ENCODE data around the gene ENDOD1.
A peak's percentile ranks its signal among the peaks of the same experiment; 100 is the strongest.
"Not testable (repeated sequence)": the region's sequence is repeated elsewhere in the genome, so short reads cannot be mapped to it uniquely, and the experiment has no call there.

The ENDOD1 gene, protein sequence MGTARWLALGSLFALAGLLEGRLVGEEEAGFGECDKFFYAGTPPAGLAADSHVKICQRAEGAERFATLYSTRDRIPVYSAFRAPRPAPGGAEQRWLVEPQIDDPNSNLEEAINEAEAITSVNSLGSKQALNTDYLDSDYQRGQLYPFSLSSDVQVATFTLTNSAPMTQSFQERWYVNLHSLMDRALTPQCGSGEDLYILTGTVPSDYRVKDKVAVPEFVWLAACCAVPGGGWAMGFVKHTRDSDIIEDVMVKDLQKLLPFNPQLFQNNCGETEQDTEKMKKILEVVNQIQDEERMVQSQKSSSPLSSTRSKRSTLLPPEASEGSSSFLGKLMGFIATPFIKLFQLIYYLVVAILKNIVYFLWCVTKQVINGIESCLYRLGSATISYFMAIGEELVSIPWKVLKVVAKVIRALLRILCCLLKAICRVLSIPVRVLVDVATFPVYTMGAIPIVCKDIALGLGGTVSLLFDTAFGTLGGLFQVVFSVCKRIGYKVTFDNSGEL

DNA sequence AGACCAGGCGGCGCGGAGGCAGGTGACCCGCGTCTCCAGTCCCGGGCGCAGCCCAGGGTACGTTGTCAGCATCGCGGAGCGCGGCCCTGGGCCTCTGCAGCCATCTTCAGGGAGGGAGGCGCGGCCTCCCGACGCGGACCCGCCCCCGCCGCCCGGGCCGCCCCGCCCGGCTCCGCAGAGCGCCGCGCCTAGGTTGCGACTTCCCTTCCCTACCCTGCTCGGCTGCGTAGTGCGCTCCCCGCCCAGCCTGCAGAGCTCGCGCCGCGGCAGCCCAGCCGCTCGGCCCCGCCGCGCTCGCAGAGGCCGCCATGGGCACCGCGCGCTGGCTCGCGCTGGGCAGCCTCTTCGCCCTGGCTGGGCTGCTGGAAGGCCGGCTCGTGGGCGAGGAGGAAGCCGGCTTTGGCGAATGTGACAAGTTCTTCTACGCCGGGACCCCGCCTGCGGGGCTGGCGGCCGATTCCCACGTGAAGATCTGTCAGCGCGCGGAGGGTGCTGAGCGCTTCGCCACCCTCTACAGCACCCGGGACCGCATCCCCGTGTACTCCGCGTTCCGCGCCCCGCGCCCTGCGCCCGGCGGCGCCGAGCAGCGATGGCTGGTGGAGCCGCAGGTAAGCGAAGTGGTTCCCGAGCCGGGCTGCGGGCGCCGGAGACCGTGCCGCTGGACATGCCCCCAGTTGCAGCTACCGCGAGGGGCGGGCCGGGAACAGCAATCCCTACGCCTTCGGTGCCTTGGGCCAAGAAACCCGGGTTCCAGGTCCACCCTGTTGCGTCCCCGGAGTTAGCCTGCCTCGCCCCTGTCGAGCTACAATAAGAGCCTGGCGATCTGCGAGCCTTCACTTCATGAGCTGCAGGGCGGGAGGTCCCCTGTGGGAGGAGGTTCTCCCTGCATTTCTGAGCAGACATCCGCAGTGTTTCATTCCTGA lies at the start of gene ENDOD1:
ENDOD1 (plus strand) TSS at position 227 of the 923 bp plus-strand sequence; CDS start at position 309, 82 bp downstream.
- peak; percentile 52 for DNase-seq

DNA sequence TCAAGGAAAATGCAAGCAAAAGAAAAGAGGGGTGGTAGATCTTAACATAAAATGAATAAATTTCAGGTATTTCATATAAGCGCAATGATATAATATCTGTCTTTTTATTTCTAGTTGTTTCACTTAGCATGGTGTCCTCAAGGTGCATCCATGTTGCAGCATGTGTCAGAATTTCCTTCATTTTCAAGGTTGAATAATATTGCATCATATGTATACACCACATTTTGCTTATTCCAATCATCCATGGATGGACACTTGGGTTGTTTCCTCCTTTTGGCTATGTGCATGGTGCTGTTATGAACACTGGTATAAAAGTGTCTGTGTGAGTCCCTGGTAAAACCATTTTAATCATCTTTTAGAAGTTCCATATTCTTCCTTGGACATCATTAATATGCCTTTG lies 47.4 kb upstream of the ENDOD1 start:
- no peak for DNase-seq

DNA sequence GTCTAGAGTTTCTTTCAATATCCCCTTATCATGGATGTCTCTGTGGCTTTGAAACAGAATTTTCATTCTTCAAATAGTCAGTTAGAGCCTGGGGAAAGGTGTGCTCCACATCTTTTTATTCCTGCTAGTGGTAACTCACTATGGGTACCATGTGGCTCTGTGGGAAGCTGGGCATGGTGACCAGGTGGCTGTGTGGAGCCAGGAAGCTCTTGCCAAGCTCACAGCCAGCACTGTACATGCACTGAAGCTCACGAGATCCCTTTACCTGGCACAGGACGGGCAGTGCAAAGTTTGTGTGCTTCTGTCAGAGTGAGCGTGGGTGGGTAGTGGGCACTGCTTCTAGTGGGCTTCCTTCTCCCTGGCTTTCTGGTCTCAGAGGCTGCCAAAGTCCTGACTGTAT lies 46.7 kb upstream of the ENDOD1 start:
- DNase-seq = no peak

DNA sequence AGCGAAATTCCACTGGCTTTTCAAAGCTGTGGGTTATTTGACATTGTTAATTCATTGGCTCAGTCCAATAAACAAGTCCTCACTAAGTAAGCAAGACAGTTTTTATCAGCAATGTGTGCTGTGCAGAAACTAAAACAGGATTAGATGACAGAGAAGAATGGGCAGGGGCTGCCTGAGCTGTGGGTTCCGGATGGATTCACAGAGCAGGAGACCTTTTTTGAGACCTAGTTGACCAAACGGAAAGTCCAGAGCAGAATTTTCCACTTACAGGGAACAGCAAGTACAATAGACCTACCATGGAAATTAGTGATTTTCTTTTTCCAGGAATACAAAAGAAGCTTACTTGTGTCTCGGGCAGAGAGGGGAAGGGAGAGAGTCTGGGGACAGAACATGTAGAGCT lies 45.6 kb upstream of the ENDOD1 start:
- no peak for DNase-seq

GRCh38 chr11:95045812-95046211 lies 43.8 kb upstream of the ENDOD1 start:
- DNase-seq = no peak

GRCh38 chr11:95049122-95049521 lies 40.5 kb upstream of the ENDOD1 start, which contains the start of gene KDM4F:
TSS of gene KDM4F (plus strand) at chr11:95049422.
- DNase-seq = not testable (repeated sequence)

DNA sequence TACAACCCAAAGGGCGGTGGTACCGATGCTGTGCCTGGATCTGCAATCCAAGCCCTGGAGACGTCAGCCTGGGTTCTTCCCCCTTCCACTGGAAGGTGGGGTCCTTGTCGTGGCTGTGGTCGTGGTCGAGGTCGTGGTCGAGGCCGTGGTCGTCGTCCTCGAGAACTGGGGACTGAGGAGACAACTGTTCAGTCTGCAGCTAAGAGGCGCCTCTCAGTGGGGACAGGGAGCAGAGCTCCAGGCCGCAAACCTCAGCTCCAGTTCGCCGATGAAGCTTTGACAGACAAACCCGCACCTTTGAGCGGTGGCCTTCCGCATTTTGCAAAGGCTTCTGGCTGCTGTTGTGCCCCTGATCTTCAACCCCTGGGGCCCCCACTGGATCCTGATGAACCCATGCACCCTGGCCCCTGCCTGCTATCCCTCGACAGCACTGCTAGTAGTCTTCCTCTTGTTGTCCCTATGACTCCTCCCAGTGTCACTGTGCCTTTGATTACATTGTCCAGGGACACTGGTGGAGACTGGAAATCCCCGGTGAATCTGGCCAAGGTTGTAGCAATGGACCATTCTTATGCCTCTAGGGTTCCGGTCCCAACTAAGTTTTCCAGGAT lies 38.9 kb upstream of the ENDOD1 start:
- no peak for DNase-seq

GRCh38 chr11:95054356-95054755 lies 35.3 kb upstream of the ENDOD1 start:
- no peak for DNase-seq

DNA sequence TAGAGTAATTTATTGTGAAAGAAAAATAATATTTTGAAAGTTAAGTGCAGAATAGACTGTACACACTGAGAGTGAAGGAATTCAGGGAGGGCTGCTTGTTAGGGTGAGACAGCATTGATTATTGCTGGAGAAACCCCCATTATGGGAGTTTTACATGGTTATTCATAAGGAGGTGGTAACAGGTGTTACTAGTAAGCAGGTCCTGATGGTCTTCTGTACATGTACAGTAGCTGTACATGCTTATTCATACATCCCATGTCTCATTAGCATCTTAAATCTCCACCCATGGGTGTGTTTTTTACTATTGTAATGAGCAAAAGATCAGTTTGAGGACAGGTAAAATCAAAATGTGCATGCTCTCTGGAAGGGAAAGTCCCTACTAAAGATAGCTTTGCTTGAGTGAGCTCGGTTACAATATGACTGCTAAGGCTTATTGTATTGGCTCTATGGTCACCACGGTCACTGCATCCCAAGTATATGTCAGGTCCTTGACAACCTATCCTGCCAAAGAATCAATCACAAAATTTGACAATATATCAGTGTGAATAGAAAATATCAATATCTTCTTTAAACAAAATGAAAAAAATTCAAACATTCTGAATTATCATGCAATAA lies 34.3 kb upstream of the ENDOD1 start:
- no peak for DNase-seq

DNA sequence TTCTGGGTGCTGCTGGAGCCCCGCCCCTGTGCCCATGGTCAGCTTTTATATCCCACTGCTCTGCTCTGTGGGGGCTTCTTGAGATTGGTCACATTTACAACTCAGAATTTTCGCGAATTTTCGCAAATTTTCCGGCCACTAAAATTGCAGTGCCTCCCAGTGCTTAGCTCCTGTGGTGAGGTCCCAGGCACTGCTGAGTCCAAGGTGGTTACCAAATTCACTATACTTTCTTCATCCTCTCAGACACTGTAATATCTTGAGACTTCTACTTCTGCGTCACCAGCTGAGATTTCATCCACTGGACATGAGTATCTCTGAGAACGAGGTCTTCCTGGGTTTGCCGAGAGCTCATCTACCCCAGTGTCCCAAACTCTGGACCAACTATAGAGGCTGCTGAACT lies 31.7 kb upstream of the ENDOD1 start:
- DNase-seq = no peak

DNA sequence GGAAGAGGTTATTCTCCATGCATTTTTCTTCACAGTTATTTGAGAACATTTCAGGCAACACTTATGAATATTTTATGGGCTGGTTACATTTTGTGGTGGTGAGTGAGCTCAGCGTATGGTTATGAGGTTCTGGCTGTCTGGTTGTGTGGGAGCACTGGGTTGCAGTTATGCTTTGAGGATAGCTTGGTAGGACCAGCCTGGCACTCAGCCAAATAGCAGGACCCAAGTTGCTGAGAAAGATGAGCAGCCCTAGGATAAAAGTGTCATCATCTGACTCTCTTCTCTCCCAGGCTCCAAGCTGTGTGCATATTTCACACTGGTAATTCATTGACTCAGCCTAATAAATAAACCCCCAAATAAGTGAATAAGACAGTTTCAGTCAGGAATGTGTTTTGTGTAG lies 31.0 kb upstream of the ENDOD1 start:
- no peak for DNase-seq

DNA sequence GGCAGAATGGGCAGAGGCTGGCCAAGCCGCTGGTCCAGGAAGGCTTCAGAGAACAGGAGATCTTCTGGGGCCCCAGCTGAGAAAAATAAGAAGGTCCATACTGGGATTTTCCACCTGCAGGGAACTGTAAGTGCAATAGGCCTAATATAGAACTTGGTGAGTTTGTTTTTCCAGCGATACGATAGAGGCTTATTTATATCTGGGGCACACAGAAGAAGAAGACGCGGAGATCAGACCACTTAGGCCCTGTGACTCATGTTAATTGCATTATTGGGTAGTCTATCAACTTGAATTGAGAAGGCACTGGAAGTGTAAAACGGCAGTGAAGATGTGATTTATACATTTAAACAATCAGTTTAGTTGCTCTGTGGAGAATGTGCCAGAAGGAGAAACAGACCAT lies 30.6 kb upstream of the ENDOD1 start:
- DNase-seq = no peak

GRCh38 chr11:95065336-95065735 lies 24.3 kb upstream of the ENDOD1 start:
- no peak for DNase-seq

DNA sequence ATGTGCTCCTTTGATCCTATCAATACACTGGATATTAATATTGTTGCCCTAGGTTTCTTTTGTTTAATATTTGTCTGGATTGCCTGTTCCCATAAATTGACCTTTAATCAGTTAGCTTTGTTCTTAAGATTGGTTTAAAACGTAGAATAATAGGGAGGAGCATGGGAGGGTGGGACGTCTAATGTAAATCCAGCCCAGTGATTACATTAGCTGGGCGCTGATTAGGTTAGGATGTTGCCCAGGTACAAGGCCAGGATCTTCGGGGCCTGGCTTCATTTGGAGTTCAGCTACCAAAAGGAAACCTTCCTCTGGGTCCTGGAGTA lies 23.0 kb upstream of the ENDOD1 start, which contains the start of gene SRSF8:
SRSF8 (plus strand) TSS at position 204 of the 323 bp plus-strand sequence. CDS start 308 bp downstream, outside the sequence.
- DNase-seq = no peak

DNA sequence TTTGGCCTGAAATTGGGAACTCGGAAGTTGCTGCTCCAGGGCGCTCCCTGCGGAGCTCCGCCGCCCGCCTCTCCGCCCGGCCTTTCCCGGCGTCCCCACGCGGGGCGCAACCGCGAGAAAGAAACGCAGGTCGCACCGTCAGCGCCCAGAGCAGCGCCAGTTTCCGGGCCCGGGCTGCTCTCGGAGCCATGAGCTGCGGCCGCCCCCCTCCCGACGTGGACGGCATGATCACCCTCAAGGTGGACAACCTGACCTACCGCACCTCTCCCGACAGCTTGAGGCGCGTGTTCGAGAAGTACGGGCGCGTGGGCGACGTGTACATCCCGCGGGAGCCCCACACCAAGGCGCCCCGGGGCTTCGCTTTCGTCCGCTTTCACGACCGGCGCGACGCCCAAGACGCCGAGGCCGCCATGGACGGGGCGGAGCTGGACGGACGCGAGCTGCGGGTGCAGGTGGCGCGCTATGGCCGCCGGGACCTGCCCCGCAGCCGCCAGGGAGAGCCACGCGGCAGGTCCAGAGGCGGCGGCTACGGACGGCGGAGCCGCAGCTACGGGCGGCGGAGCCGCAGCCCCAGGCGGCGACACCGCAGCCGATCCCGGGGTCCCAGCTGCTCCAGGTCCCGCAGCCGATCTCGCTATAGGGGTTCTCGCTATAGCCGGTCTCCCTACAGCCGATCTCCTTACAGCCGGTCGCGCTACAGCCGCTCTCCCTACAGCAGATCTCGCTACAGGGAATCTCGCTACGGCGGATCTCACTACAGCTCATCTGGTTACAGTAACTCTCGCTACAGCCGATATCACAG lies 22.4 kb upstream of the ENDOD1 start:
- DNase-seq = peak; percentile 43

DNA sequence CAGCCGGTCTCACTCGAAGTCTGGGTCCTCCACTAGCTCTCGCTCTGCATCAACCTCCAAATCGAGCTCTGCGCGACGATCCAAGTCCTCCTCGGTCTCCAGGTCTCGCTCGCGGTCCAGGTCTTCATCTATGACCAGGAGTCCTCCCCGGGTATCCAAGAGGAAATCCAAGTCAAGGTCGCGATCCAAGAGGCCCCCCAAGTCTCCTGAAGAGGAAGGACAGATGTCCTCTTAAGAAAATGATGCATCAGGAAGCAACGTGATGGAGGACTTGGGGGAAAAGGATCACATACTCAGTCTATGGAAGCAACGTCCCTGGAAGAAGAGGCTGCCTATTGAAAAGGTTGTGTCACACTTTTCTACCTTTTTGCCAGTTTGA lies 21.8 kb upstream of the ENDOD1 start:
- no peak for DNase-seq

GRCh38 chr11:95068549-95068948 lies 21.1 kb upstream of the ENDOD1 start:
- no peak for DNase-seq

DNA sequence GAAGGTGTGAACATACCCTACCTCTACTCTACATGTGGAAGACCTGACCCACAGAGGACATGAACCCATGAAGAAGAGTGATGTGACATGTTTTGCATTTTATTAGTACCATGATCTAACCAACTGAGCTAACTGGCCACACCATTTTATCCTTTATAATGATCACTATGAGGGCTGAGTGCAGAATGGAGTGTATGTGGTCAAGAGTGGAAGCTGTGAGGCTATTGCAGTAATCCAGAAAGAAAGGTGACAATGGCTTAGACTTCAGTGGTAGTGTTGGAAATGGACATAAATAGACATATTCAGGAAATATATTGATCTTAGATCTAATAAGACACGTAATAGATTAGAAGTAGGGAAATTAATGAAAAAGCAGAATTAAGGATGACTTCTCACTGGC lies 19.2 kb upstream of the ENDOD1 start:
- no peak for DNase-seq

- no peak for DNase-seq
Measured at GRCh38 chr11:95072948-95073347, 16.7 kb upstream of the ENDOD1 start.

- no peak for DNase-seq
Measured at GRCh38 chr11:95074792-95075563, 14.7 kb upstream of the ENDOD1 start.

GRCh38 chr11:95076416-95076815 lies 13.2 kb upstream of the ENDOD1 start:
- DNase-seq = no peak
